GM18498 (cell line): Measurements from ENCODE around the gene MINK1.
"Not testable (repeated sequence)": the region's sequence is repeated elsewhere in the genome, so short reads cannot be mapped to it uniquely, and the experiment has no call there.

Source experiments
- ATAC-seq: cut with Tn5 transposase; IDR thresholded peaks from one replicate; pipeline ENCODE4 v1.9.1; 2021; ENCODE audit warnings: mild to moderate bottlenecking, moderate library complexity; ENCODE audit not compliant: unreplicated experiment

Gene MINK1

DNA sequence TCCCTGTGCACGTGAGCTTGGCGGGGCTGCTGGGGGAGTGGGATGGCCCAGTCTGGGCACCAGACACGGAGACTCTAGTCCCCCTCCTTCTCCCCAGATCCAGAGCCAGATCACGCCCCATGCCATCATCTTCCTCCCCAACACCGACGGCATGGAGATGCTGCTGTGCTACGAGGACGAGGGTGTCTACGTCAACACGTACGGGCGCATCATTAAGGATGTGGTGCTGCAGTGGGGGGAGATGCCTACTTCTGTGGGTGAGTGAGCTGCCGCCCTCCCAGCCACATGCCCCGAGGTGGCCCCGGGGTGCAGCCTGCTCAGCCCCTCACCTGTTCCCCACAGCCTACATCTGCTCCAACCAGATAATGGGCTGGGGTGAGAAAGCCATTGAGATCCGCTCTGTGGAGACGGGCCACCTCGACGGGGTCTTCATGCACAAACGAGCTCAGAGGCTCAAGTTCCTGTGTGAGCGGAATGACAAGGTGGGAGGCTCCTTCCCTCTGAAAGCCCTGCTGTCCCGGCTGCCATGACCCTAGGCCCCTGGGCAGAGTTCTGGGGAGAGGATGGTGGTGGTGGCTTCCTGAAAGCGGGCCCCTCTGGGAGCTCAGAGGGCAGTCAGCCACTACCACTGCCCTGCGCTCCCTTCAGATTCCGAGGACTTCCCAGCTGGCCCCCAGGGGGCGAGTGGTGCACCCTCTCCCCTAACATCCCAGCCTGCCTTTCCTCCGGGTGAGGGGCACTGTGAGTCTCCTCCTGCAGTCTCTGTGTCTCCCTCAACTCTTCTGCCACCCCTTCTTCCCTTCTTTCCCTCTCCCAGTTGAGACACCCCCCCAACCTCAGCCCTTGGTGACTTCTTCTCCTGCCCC, 63.4 kb downstream of the MINK1 start:
- no peak for ATAC-seq

DNA sequence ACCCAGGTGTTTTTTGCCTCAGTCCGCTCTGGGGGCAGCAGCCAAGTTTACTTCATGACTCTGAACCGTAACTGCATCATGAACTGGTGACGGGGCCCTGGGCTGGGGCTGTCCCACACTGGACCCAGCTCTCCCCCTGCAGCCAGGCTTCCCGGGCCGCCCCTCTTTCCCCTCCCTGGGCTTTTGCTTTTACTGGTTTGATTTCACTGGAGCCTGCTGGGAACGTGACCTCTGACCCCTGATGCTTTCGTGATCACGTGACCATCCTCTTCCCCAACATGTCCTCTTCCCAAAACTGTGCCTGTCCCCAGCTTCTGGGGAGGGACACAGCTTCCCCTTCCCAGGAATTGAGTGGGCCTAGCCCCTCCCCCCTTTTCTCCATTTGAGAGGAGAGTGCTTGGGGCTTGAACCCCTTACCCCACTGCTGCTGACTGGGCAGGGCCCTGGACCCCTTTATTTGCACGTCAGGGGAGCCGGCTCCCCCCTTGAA, 64.1 kb downstream of the MINK1 start:
- ATAC-seq = no peak

DNA sequence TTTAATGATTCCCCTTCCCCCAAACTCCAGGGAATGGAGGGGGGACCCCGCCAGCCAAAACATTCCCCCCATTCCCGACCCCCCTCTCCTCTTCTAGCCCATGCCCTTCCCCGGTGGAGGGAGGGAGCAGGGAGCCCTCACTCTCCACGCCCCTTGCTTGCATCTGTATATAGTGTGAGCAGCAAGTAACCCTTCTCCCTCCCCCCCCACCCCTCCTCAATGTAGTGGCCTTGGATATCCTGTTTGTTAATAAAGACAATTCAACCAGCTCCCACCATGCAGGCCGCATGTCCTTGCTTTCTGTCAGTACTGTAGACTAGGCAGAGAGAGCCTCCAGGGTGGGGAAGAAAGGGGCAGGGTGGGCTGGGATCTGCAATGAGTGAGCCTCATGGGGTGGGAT, 64.6 kb downstream of the MINK1 start:
- ATAC-seq = no peak

- no peak for ATAC-seq
These were observed 65.2 kb downstream of the MINK1 start for GRCh38 chr17:4898351-4898750.

GRCh38 chr17:4898927-4899326, 65.8 kb downstream of the MINK1 start:
- ATAC-seq = peak; percentile 5

DNA sequence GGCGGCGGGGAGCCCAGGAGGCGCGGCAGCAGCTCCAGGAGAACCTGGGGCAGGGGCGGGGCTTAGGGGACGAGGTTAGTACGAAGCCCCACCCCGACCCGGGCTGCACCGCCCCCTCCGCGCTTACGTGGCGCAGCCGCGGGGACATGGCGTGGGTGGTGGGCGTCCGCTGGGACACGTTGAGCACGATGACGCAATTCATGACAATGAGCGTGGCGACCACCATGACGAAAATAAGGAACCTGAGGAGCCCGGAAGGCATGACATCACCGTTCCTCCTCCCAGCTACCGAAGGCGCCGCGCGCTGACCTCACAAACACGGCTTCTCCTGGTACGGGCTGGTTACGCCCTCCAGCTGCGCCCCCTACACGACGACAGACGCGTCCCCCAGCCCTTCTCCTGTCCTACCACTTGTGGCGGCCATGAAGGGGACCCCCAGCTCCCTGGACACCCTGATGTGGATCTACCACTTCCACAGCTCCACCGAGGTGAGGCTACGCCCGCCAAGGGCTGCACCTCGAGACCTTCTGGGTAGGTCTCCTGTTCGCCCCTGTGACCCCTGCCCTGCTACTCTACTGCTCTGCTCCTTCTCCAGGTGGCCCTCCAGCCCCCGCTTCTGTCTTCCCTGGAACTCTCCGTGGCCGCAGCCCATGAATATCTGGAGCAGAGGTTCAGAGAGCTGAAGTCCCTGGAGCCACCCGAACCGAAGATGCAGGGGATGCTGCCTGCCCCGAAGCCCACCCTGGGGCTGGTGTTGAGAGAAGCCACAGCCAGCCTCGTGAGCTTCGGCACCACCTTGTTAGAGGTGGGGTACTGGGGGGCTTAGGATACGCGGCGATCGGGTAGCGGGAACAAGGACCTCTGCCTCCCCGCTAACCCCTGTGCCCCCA, 66.4 kb downstream of the MINK1 start, which contains the start of gene C17orf107:
TSS of gene C17orf107 (plus strand) at position 196 of the 890 bp plus-strand sequence. CDS start at position 423, 227 bp downstream.
- ATAC-seq = peak; percentile 58

- no peak for ATAC-seq
These were observed 67.3 kb downstream of the MINK1 start for GRCh38 chr17:4900231-4901107.

DNA sequence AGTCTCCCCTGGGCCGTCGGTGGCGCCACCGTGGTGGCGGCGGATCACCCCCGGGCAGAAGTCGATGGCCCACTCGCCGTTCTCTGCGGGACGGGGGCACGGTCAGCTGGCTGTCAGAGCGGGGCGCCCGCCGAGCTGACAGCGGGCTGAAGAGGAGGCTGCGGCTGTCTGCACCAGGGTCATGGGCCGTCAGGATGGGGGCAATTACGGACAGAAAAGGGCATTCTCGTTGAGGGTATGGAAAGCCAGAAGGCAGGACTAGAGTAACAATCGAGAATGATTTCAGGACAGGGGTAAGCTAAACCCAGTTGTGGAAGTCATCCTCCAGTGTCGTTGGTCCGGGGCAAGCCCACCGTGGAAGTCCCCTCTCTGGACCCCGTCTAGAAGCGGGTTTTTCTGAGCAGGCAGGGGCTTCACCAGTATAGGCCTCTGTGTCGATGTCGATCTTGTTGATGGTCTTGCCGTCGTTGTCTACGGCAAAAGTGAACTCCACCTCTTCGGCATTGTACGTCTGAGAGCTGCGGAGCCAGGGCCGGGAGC, 68.0 kb downstream of the MINK1 start:
- ATAC-seq = no peak

GRCh38 chr17:4901648-4902344, 68.7 kb downstream of the MINK1 start:
- ATAC-seq = no peak

DNA sequence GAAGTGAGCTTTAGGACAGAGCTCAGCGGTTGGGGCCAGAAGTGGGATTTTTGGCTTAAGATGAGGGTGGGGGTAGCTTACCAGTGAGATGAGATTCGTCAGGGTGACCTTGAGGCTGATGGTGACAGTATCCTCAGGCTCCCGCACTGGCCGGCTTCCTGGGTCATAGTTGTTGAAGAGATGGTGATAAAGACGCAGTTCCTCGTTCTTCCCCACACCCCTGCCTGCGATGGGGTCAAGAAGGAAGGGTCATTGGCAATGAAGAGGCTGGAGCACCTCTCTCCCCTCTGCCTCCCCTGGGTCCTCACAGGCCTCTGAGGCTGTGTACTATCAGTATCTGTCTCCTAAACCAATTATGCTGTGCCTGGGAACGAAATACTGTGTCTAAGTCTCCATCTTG, 69.4 kb downstream of the MINK1 start:
- ATAC-seq = no peak

DNA sequence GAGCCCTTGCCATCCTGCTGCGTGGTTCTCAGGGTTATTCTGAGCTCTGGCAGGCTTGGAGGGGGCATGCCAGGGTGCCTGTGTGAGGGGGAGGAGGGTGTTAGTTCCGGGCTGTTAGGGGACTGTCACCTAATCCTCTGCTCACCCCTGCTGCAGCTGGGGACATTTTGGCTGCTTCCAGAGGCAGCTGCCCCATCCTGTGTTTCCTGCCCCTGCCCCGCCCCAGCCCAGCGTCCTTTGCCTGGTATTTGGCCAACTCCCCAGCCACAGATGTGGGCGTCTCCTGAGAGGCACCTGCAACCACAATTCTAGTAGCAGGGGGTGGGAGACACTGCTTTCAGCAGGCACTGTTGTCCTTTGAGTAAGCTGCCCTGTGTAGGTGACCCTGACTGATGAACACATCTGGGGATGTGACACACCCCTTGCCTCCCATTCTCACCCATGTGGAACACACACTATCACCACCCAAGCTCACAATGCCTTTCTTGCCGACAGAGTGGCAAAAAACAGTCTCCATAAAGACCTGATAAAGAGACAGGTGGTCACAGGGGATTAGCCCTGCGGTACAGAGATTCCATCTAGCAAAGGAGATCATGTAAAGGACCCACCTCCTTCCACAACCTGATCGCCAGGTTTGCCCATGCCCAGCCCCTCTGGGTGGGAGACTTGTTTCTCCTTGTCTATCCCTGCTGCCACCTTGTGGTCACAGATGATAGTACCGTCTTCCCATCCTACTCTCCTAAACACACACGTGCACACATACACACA, 70.1 kb downstream of the MINK1 start, which contains the start of gene CHRNE:
TSS of gene CHRNE (minus strand) at position 48 of the 768 bp plus-strand sequence. CDS start at position 13, 35 bp downstream.
- no peak for ATAC-seq

DNA sequence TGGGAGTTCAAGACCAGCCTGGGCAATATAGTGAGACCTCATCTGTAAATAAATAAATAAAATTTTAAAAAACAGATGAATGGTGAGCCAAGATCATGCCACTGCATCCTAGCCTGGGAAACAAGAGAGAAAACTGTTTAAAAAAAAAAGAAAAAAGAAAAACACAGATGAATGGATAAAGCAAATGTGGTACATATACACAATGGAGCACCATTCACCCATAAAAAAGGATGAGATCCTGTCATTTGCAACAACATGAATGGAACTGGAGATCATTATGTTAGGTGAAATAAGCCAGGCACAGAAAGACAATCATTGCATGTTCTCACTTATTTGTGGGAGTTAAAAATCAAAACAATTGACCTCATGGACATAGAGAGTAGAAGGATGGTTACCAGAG, 73.5 kb downstream of the MINK1 start:
- ATAC-seq = not testable (repeated sequence)

- no peak for ATAC-seq
These were observed 75.2 kb downstream of the MINK1 start for GRCh38 chr17:4908301-4908700.

DNA sequence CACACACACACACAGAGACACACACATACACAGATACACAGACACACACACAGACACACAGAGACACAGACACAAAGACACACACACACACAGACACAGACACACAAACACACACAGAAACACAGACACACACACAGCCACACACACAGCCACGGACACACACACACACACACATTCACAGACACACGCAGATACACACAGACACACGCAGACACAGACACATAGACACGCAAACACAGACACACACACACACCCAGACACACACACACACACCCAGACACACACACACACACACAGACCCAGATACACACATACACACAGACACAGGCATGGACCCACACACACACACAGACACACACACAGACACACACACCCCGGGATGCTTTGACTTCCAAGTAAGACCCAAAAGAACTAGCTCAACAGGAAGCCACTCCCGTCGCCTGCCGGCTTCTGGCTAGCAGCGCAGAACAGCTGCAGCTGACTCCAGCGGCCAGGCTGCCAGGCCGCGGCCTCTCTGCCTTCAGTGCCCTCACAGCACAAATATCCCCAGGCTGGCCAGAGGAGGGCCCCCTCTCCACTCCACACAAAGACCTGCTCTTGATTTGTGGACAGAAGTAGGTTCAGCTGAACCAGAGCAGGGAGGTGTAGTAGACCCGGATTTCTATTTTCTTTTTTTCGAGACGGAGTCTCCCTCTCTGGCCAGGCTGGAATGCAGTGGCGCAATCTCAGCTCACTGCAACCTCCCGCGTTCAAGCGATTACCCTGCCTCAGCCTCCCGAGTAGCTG, 75.8 kb downstream of the MINK1 start:
- peak; percentile 62 for ATAC-seq

- ATAC-seq = no peak
These were observed 80.9 kb downstream of the MINK1 start for GRCh38 chr17:4913994-4914393.

DNA sequence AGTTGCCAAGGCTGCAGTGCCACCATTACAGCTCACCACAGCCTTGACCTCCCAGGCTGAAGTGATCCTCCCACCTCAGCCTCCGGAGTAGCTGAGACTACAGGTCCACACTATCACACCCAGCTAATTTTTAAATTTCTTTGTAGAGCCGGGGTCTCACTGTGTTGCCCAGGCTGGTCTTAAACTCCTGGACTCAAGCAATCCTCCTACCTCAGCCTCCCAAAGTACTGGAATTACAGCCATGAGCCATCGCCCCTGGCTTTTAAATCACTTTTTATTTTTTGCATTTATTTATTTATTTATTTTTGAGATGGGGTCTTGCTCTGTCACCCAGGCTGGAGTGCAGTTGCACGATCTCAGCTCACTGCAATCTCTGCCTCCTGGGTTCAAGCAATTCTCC, 81.4 kb downstream of the MINK1 start:
- not testable (repeated sequence) for ATAC-seq

DNA sequence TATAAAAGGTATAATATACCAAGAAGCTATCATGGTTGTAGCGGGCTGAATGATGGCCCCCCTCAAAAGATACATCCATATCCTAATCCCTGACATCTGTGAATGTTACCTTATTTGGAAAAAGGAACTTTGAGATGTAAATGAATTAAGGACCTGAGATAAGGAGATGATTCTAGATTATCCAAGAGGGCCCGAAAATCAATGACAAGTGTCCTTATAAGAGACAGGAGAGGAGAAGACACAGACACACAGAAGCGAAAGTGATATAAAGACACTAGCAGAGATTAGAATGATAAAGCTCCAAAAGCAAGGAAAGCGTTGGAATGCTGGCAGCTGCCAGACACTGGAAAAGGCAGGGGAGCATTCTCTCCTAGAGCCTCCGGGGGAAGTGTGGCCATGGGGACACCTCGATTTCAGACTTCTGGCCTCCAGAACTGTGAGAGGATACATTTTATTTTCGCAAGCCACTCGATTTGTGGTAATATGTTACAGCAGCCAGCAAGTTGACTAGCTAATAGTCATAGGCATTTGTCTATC, 86.4 kb downstream of the MINK1 start:
- ATAC-seq = no peak
